ENCODE measurements around the gene CLCN1.

The CLCN1 gene

GRCh38 chr7:143379611-143380259, 63.8 kb downstream of the CLCN1 start:
- H4K91ac ChIP-seq (ENCODE audit: low read depth, low read length, poor library complexity): no peak overlapping the region
- no peaks in the 10 kb centered on the region for H3K27me3 ChIP-seq (ENCODE audit: control insufficient read depth in 3 of 3, insufficient read depth in 3 of 3, low read depth in 1 of 3, low read length in 3 of 3)
- no peak overlapping the region for H3K18ac ChIP-seq (ENCODE audit: low read length)
- H3K9ac ChIP-seq (ENCODE audit: low read depth, low read length, poor library complexity): no peak overlapping the region
- H3K4me2 ChIP-seq (ENCODE audit: insufficient read depth, low read length, poor library complexity, severe bottlenecking): peak overlapping the region; percentile 27
- H2BK15ac ChIP-seq (ENCODE audit: low read length): no peak overlapping the region
- H2BK120ac ChIP-seq (ENCODE audit: low read depth, low read length): no peak overlapping the region
- H3K14ac ChIP-seq (ENCODE audit: low read length): no peak overlapping the region
- H2AFZ ChIP-seq (ENCODE audit: low read length): peak overlapping the region; percentile 96
- no peaks in the 10 kb centered on the region for H3K9me3 ChIP-seq (replicated peaks in 1 of 2; ENCODE audit: control insufficient read depth in 2 of 2, insufficient read depth in 1 of 2, low read depth in 1 of 2, low read length in 2 of 2)
- no peak overlapping the region for H2AK5ac ChIP-seq (ENCODE audit: low read depth, low read length)
- H3K4me1 ChIP-seq (ENCODE audit: control insufficient read depth in 2 of 2, insufficient read depth in 1 of 2, low read depth in 1 of 2, low read length in 2 of 2): peaks cover 14 to 16% of the 10 kb centered on the region in 2 donors
- H3K4me3 ChIP-seq (ENCODE audit: low read length in 2 of 2): peak overlapping the region; percentile 24 to 76
- DNase-seq (ENCODE audit: low spot score): no peak
- H3K36me3 ChIP-seq (replicated peaks in 1 of 2; ENCODE audit: control insufficient read depth in 2 of 2, insufficient read depth in 2 of 2, low read length in 2 of 2): peaks cover 6 to 24% of the 10 kb centered on the region in 2 donors
- H3K27ac ChIP-seq (replicated peaks; ENCODE audit: low read length): no peak overlapping the region
- peaks cover 3% of the 10 kb centered on the region for H3K79me1 ChIP-seq (ENCODE audit: low read depth, low read length)
- H2BK5ac ChIP-seq (ENCODE audit: low read length): no peak overlapping the region
- H3K4ac ChIP-seq (ENCODE audit: low read length): no peak overlapping the region
- no peak overlapping the region for H4K8ac ChIP-seq (ENCODE audit: low read depth, low read length)
- no CpG with 5 or more reads among the region's 15 CpGs for WGBS, 2 donors (ENCODE audit: extremely low coverage in 2 of 2, insufficient read length in 2 of 2, insufficient replicate concordance in 1 of 2)
- H3K23ac ChIP-seq (ENCODE audit: low read depth, low read length, poor library complexity): no peak overlapping the region
- no peak overlapping the region for H2BK12ac ChIP-seq (ENCODE audit: low read length)

- H4K91ac ChIP-seq (ENCODE audit: low read depth, low read length, poor library complexity): no peak overlapping the region
- peaks cover 14 to 16% of the 10 kb centered on the region in 2 donors for H3K4me1 ChIP-seq (ENCODE audit: control insufficient read depth in 2 of 2, insufficient read depth in 1 of 2, low read depth in 1 of 2, low read length in 2 of 2)
- peak overlapping the region; percentile 76 to 98 for H3K4me3 ChIP-seq (ENCODE audit: low read length in 2 of 2)
- peak overlapping the region; percentile 39 for H2BK120ac ChIP-seq (ENCODE audit: low read depth, low read length)
- no peak overlapping the region for H2BK12ac ChIP-seq (ENCODE audit: low read length)
- H3K18ac ChIP-seq (ENCODE audit: low read length): peak overlapping the region; percentile 99
- H3K36me3 ChIP-seq (replicated peaks in 1 of 2; ENCODE audit: control insufficient read depth in 2 of 2, insufficient read depth in 2 of 2, low read length in 2 of 2): peaks cover 6 to 30% of the 10 kb centered on the region in 2 donors
- peak overlapping the region; percentile 85 for H3K27ac ChIP-seq (replicated peaks; ENCODE audit: low read length)
- no peaks in the 10 kb centered on the region for H3K9me3 ChIP-seq (replicated peaks in 1 of 2; ENCODE audit: control insufficient read depth in 2 of 2, insufficient read depth in 1 of 2, low read depth in 1 of 2, low read length in 2 of 2)
- H3K4me2 ChIP-seq (ENCODE audit: insufficient read depth, low read length, poor library complexity, severe bottlenecking): peak overlapping the region; percentile 83
- peak overlapping the region; percentile 43 for H3K14ac ChIP-seq (ENCODE audit: low read length)
- H3K9ac ChIP-seq (ENCODE audit: low read depth, low read length, poor library complexity): peak overlapping the region; percentile 91
- peak overlapping the region; percentile 97 for H3K23ac ChIP-seq (ENCODE audit: low read depth, low read length, poor library complexity)
- H3K4ac ChIP-seq (ENCODE audit: low read length): no peak overlapping the region
- peak overlapping the region; percentile 75 for H2BK15ac ChIP-seq (ENCODE audit: low read length)
- WGBS, 2 donors (ENCODE audit: extremely low coverage in 2 of 2, insufficient read length in 2 of 2, insufficient replicate concordance in 1 of 2): no CpG with 5 or more reads among the region's 35 CpGs
- H4K8ac ChIP-seq (ENCODE audit: low read depth, low read length): no peak overlapping the region
- H3K79me1 ChIP-seq (ENCODE audit: low read depth, low read length): peaks cover 4% of the 10 kb centered on the region
- H3K27me3 ChIP-seq (ENCODE audit: control insufficient read depth in 3 of 3, insufficient read depth in 3 of 3, low read depth in 1 of 3, low read length in 3 of 3): no peaks in the 10 kb centered on the region
- H2AFZ ChIP-seq (ENCODE audit: low read length): peak overlapping the region; percentile 96
- H2AK5ac ChIP-seq (ENCODE audit: low read depth, low read length): peak overlapping the region; percentile 52
- peak; percentile 89 for DNase-seq (ENCODE audit: low spot score)
- peak overlapping the region; percentile 98 for H2BK5ac ChIP-seq (ENCODE audit: low read length)
Measured at GRCh38 chr7:143380260-143380645, 64.3 kb downstream of the CLCN1 start.

DNA sequence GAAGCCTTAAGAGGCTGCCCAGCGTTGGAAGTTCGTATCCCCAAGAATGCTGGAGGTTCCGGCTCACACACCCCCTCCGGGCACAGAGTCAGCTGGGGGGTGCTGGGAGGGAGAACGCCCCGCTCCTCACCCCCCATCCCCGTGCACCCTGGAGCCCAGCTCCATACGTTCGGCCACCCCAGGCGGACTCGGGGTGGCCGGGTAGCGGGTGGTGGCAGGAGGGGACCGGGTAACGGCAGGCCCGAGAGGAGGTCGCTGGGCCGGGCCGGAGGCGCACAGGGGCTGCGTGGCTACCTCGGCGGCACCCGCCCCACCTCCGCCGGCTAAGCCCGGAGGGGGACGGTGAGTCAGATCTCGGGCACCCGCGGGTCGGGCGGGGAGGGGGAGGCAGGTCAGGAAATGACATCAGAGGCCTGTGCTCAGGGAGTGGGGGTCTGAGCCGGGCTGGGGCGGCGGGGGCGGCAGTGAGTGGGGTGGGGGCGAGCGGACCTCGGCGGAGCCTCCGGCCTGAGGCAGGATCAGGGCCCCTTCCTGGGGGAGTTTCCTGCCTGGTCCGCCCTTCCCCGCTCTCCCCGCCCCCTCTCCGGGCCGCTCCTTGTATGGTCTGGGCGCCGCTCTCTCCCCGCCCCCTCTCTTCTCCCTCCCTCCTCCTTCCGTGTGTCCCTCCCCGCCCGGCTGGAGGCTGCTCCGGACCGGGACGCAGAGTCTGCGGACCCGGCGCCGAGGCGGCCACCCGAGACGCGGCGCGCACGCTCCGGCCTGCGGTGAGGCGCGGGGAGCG, 64.9 kb downstream of the CLCN1 start, which contains the start of gene ZYX:
ZYX (plus strand) TSS at position 700 of the 781 bp plus-strand sequence. CDS start 227 bp downstream, outside the sequence.
- H3K4ac ChIP-seq (ENCODE audit: low read length): no peak within 1 kb of the TSS
- peak within 1 kb of the TSS; percentile 91 for H3K9ac ChIP-seq (ENCODE audit: low read depth, low read length, poor library complexity)
- H2BK12ac ChIP-seq (ENCODE audit: low read length): no peak within 1 kb of the TSS
- DNase-seq (ENCODE audit: low spot score): peak; percentile 87
- H4K8ac ChIP-seq (ENCODE audit: low read depth, low read length): no peak within 1 kb of the TSS
- H3K4me3 ChIP-seq (ENCODE audit: low read length in 2 of 2): peak within 1 kb of the TSS; percentile 76 to 98
- H3K36me3 ChIP-seq (replicated peaks in 1 of 2; ENCODE audit: control insufficient read depth in 2 of 2, insufficient read depth in 2 of 2, low read length in 2 of 2): peaks cover 6 to 32% of the 10 kb centered on the region in 2 donors
- H3K79me1 ChIP-seq (ENCODE audit: low read depth, low read length): peaks cover 4% of the 10 kb centered on the region
- peaks cover 0 to under 1% of the 10 kb centered on the region in 2 donors for H3K9me3 ChIP-seq (replicated peaks in 1 of 2; ENCODE audit: control insufficient read depth in 2 of 2, insufficient read depth in 1 of 2, low read depth in 1 of 2, low read length in 2 of 2)
- peak within 1 kb of the TSS; percentile 97 for H3K23ac ChIP-seq (ENCODE audit: low read depth, low read length, poor library complexity)
- H2AK5ac ChIP-seq (ENCODE audit: low read depth, low read length): peak within 1 kb of the TSS; percentile 52
- no peaks in the 10 kb centered on the region for H3K27me3 ChIP-seq (ENCODE audit: control insufficient read depth in 3 of 3, insufficient read depth in 3 of 3, low read depth in 1 of 3, low read length in 3 of 3)
- H3K18ac ChIP-seq (ENCODE audit: low read length): peak within 1 kb of the TSS; percentile 99
- peak within 1 kb of the TSS; percentile 83 for H3K4me2 ChIP-seq (ENCODE audit: insufficient read depth, low read length, poor library complexity, severe bottlenecking)
- H2AFZ ChIP-seq (ENCODE audit: low read length): peak within 1 kb of the TSS; percentile 96
- peak within 1 kb of the TSS; percentile 85 for H3K27ac ChIP-seq (replicated peaks; ENCODE audit: low read length)
- H2BK120ac ChIP-seq (ENCODE audit: low read depth, low read length): peak within 1 kb of the TSS; percentile 39
- H2BK5ac ChIP-seq (ENCODE audit: low read length): peak within 1 kb of the TSS; percentile 98
- H4K91ac ChIP-seq (ENCODE audit: low read depth, low read length, poor library complexity): no peak within 1 kb of the TSS
- H2BK15ac ChIP-seq (ENCODE audit: low read length): peak within 1 kb of the TSS; percentile 75
- H3K14ac ChIP-seq (ENCODE audit: low read length): peak within 1 kb of the TSS; percentile 43
- WGBS, 2 donors (ENCODE audit: extremely low coverage in 2 of 2, insufficient read length in 2 of 2, insufficient replicate concordance in 1 of 2): no CpG with 5 or more reads among the region's 72 CpGs
- H3K4me1 ChIP-seq (ENCODE audit: control insufficient read depth in 2 of 2, insufficient read depth in 1 of 2, low read depth in 1 of 2, low read length in 2 of 2): peaks cover 14 to 16% of the 10 kb centered on the region in 2 donors
